BJ (cell line): ENCODE results near the gene ONECUT3. TPM values are rescaled to one million over a fixed set of nuclear protein-coding genes. Genes with fewer than 3 reads are reported as not detected.

Experiments used
- CTCF ChIA-PET: fragments of 350-600 bp; formaldehyde crosslinking; extraction: SDS; loops from one replicate; lab custom pipeline; 2021; ENCODE audit warnings: antibody characterized with exemption, inconsistent platforms; lab: Yijun Ruan, JAX
- POLR2A ChIA-PET: fragments of 300-600 bp; sonication (Branson Sonifier 250); formaldehyde crosslinking; extraction: SDS; loops from one replicate; lab custom pipeline; 2021; ENCODE audit warnings: antibody characterized with exemption; lab: Charles Lee
- DNase-seq: peaks from one replicate; pipeline ENCODE4 v3.0.0-alpha.2; 2011; ENCODE audit warnings: low read depth
- H3K27me3 ChIP-seq: 2 replicates; pipeline ENCODE4 v1.6.0; 2011; ENCODE audit warnings: low read length; ENCODE audit not compliant: control insufficient read depth, insufficient read depth
- H3K36me3 ChIP-seq: 2 replicates; pipeline ENCODE4 v1.5.1; 2011; ENCODE audit warnings: low read length; ENCODE audit not compliant: control insufficient read depth, insufficient read depth
- H3K4me3 ChIP-seq: 2 replicates; pipeline ENCODE4 v1.5.1; 2011; ENCODE audit warnings: low read depth, mild to moderate bottlenecking, control low read depth, low read length
- CTCF ChIP-seq: IDR thresholded peaks from 2 replicates; pipeline ENCODE4 v1.5.1; 2011; ENCODE audit warnings: low read depth, mild to moderate bottlenecking, control low read depth, inconsistent platforms, low read length, moderate library complexity; ENCODE audit not compliant: insufficient read depth
- polyA plus RNA-seq: library from polyadenylated mRNA; depleted of rRNA; stranded (reverse); fragments of >200 nt; gene quantifications from 2 replicates; pipeline ENCODE4 v1.2.3, GENCODE V29; 2011

Gene ONECUT3
- polyA plus RNA-seq, 1 experiment, result not detected

DNA sequence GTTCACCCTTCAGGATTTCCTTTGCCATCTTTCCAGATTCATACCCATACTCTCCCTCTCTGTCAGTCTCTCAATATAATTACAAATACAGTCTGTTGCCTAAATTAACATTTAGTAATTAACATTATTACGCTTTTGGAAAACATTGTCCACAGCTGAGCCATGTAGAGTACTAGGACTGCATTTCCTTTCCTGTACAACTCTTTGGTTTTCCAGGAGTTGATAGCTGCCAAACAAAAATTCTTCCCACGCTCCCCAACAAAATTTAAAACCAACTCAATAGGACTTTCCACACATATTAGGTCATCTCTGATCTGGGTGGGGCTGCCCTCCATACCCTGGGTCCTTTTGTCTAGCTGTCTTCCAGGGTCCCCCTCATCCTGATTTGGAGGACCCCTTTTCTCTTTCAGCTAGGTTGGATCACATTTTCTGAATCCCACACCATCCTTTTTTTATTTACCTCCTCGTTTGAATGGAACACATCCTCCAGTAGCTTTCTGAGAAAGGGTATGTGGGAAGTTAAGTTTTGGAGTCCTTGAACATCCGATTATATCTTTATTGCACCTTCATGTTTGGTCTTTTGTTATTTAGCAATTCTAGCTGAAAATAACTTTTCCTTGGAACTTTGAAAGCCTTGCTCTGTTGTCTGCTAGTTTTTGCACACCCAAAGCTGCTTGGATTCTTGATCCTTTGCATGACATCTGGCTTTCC lies 17.7 kb downstream of the ONECUT3 start:
- no peak for DNase-seq
- no peak for TF ChIP-seq CTCF
- ChIA-PET POLR2A (no interaction called here), CTCF (interaction anchor here (0.6 to 4.2 kb wide), 8 partner anchors 11 to 228 kb away, joined by 3 to 38 read pairs (median 6); no protein-coding TSS in a partner anchor)
- no peaks in the 10 kb centered on the region for H3K36me3 ChIP-seq
- peaks cover 28% of the 10 kb centered on the region for H3K27me3 ChIP-seq
- H3K4me3 ChIP-seq, result no peak overlapping the region

- POLR2A ChIA-PET, result no interaction called here
- Histone ChIP-seq H3K4me3 (no peak overlapping the region), H3K36me3 (no peaks in the 10 kb centered on the region), H3K27me3 (peaks cover 27% of the 10 kb centered on the region)
- DNase-seq, result peak; percentile 17
- no peak for TF ChIP-seq CTCF
- CTCF ChIA-PET, result interaction anchor here (0.6 to 4.2 kb wide), 7 partner anchors 21 to 543 kb away, joined by 3 to 38 read pairs (median 5); no protein-coding TSS in a partner anchor
These were observed 19.9 kb downstream of the ONECUT3 start for GRCh38 chr19:1773184-1773583.

DNA sequence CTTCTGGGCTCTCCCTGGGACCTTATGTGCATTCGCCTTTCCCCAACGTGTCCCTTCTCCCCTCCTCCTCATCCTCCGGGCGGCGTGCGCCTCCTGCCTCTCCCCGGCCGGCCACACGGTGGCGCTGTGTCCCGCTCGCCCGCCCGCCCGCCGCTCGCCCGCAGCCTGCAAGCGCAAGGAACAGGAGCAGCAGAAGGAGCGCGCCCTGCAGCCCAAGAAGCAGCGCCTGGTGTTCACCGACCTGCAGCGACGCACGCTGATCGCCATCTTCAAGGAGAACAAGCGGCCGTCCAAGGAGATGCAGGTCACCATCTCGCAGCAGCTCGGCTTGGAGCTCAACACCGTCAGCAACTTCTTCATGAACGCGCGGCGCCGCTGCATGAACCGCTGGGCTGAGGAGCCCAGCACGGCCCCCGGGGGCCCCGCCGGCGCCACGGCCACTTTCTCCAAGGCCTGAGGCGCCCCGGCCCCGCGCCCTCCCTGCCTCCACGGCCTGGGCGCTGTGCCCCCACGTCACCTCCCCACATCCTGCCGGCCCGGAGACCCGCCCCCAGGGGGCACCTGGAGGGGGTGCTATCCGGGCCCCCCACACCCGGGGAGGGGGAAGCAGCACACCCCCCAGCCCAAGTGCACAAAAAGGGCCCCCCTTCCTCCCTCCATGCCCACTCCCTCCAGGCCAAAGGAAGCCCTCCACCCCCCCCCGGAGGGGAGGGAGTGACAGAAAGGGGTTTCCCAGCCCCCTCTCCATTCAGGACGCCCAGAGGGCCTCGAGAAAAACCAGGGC lies 21.9 kb downstream of the ONECUT3 start:
- 0 out of 2 replicates have a peak, but pooled peaks have one; percentile 23 for TF ChIP-seq CTCF
- H3K4me3 ChIP-seq, result no peak overlapping the region
- peaks cover 36% of the 10 kb centered on the region for H3K27me3 ChIP-seq
- no peak for DNase-seq
- no peaks in the 10 kb centered on the region for H3K36me3 ChIP-seq
- POLR2A ChIA-PET, result no interaction called here
- CTCF ChIA-PET, result interaction anchor here (1.0 kb wide), 1 partner anchor 103 kb away, joined by 3 read pairs; no protein-coding TSS in a partner anchor

DNA sequence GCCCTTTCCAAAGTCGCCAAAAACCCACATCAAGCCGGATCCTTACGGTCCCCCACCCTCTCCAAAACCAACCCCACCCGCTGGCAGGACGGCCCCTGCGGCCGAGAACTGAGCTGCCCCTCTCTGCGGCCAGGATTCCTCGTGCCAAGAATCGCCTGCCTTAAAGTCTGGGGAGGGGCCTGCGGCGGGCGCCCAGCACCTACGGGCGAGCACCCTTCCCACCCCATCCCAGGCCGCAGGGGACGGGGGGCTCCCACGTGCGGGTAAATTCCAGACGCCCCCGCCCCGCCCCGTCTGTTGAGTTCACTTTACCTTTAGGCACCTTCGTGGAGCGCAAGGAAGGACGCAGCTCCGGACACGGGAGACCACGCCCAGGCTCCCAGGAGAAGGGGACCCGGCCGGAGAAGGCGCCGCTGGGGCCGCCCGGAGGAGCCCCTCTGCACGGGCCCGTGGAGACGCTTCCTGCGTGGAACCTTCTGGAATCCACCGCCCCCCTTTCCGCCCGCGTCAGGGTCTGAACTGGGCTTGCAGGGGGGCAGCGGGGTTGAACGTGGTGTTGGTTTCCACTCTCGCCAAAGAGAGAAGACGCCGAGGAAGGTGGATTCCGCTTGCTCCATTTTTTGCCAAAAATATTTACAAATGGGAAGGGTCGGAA lies 22.8 kb downstream of the ONECUT3 start:
- CTCF ChIA-PET, result interaction anchor here (1.6 kb wide), 1 partner anchor 103 kb away, joined by 4 read pairs; no protein-coding TSS in a partner anchor
- Histone ChIP-seq H3K36me3 (no peaks in the 10 kb centered on the region), H3K4me3 (no peak overlapping the region), H3K27me3 (peaks cover 38% of the 10 kb centered on the region)
- POLR2A ChIA-PET, result no interaction called here
- no peak for TF ChIP-seq CTCF
- DNase-seq, result no peak
